ENCODE measurements around the gene STARD3.

DNA sequence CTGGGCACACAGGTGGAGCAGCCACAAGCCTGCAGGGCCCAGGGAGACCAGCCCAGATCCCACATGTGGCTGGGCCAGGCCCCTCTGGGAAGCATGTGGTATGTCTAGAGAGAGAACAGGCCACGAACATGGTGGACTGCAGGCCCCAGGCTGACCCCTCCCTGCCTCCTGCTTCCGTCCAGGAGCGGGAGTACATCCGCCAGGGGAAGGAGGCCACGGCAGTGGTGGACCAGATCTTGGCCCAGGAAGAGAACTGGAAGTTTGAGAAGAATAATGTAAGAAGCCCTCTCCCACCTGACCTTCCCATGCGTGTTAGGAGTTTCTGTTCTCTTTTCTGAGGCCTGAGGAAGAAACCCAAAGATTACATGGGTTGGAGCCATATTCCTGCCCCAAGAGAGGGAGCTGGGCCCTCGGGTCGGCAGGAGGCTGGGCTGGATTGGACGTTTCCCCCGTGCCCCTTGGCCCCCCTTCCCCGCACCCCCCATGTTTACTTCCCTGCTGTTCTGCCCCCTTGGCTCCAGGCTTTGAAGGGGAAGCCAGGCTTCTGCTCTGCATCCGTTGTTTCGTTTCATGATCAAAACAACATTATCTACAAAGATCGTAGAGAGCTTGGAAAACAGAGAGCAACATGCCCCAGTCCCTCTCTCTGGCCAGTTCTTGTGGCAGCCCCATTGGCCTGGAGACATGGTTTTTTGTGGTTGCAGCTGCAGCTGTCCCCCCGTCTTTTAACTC is 22.5 kb downstream of the STARD3 start:
- TF ChIP-seq, protein P1, sequence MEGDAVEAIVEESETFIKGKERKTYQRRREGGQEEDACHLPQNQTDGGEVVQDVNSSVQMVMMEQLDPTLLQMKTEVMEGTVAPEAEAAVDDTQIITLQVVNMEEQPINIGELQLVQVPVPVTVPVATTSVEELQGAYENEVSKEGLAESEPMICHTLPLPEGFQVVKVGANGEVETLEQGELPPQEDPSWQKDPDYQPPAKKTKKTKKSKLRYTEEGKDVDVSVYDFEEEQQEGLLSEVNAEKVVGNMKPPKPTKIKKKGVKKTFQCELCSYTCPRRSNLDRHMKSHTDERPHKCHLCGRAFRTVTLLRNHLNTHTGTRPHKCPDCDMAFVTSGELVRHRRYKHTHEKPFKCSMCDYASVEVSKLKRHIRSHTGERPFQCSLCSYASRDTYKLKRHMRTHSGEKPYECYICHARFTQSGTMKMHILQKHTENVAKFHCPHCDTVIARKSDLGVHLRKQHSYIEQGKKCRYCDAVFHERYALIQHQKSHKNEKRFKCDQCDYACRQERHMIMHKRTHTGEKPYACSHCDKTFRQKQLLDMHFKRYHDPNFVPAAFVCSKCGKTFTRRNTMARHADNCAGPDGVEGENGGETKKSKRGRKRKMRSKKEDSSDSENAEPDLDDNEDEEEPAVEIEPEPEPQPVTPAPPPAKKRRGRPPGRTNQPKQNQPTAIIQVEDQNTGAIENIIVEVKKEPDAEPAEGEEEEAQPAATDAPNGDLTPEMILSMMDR (IDR thresholded peaks at IDR 0.05) = no peak
- TF ChIP-seq POLR2A (IDR thresholded peaks at IDR 0.05) = no peak

Measured in right lobe of liver (tissue), 4 donors.